HEK293 (cell line): ENCODE data around the gene PLB1.

Experiments used
- ATF2 ChIP-seq: fragments of 450-650 bp; formaldehyde crosslinking; IDR thresholded peaks from 2 replicates; pipeline ENCODE4 v1.5.1; 2016; ENCODE audit warnings: missing biosample characterization, missing genetic modification characterization, low read depth
- CTCF ChIP-seq: fragments of 450-650 bp; formaldehyde crosslinking; IDR thresholded peaks from 2 replicates; pipeline ENCODE4 v1.5.1; 2016; ENCODE audit warnings: missing biosample characterization, missing genetic modification characterization
- ELK4 ChIP-seq: IDR thresholded peaks from 2 replicates; pipeline ENCODE4 v1.6.1; 2011; ENCODE audit warnings: mild to moderate bottlenecking, low read depth, low read length, borderline replicate concordance
- KLF8 ChIP-seq: fragments of 450-650 bp; formaldehyde crosslinking; IDR thresholded peaks from 2 replicates; pipeline ENCODE4 v1.5.1; 2016; ENCODE audit warnings: missing biosample characterization, missing genetic modification characterization
- SETDB1 ChIP-seq: IDR thresholded peaks from one replicate; pipeline ENCODE4 v1.6.1; 2017; ENCODE audit warnings: mild to moderate bottlenecking, low read length, moderate library complexity, mixed read lengths; ENCODE audit not compliant: insufficient read length
- ZBTB11 ChIP-seq: fragments of 450-650 bp; formaldehyde crosslinking; conservative IDR thresholded peaks from 2 replicates; pipeline ENCODE4 v1.5.1; 2016; ENCODE audit warnings: low read depth, missing biosample characterization, missing genetic modification characterization
- ZNF114 ChIP-seq: fragments of 450-650 bp; formaldehyde crosslinking; IDR thresholded peaks from 2 replicates; pipeline ENCODE4 v1.5.0; 2017; ENCODE audit warnings: missing biosample characterization, missing genetic modification characterization
- ZNF121 ChIP-seq: fragments of 450-650 bp; formaldehyde crosslinking; IDR thresholded peaks from 2 replicates; pipeline ENCODE4 v1.5.1; 2016; ENCODE audit warnings: missing biosample characterization, missing genetic modification characterization
- ZNF26 ChIP-seq: fragments of 450-650 bp; formaldehyde crosslinking; IDR thresholded peaks from 2 replicates; pipeline ENCODE4 v1.5.1; 2016; ENCODE audit warnings: missing biosample characterization, missing genetic modification characterization
- ZNF274 ChIP-seq, 2 experiments: fragments of 200-500 bp in 1 of 2; fragments of 450-650 bp in 1 of 2; sonication (Bioruptor generic) in 1 of 2; formaldehyde crosslinking in 1 of 2; IDR thresholded peaks; 2 replicates each; pipeline versions ENCODE4 v1.5.1 to v1.6.1; 2014 to 2016; ENCODE audit warnings: borderline replicate concordance in 1 of 2, inconsistent platforms in 1 of 2, low read length in 1 of 2, missing biosample characterization in 1 of 2, missing genetic modification characterization in 1 of 2
- ZNF580 ChIP-seq: fragments of 450-650 bp; formaldehyde crosslinking; IDR thresholded peaks from 2 replicates; pipeline ENCODE4 v1.5.1; 2016; ENCODE audit warnings: missing biosample characterization, missing genetic modification characterization
- ZNF76 ChIP-seq: fragments of 450-650 bp; formaldehyde crosslinking; IDR thresholded peaks from 2 replicates; pipeline ENCODE4; 2016; ENCODE audit warnings: low read depth, missing biosample characterization, missing genetic modification characterization, borderline replicate concordance

- TF ChIP-seq CTCF (tag by site-specific recombination) (no peak), ZNF580 (tag by site-specific recombination) (no peak), ZNF76 (no peak), ZNF121 (tag by site-specific recombination) (no peak), ZNF114 (tag by site-specific recombination) (no peak), SETDB1 (no peak), ZNF26 (no peak), ZNF274 (IDR thresholded peaks at IDR 0.05; ENCODE audit: low read length) (no peak), ZNF274 (tag by site-specific recombination; IDR thresholded peaks at IDR 0.05; ENCODE audit: borderline replicate concordance) (no peak), ATF2 (tag by site-specific recombination) (no peak), KLF8 (tag by site-specific recombination) (no peak), ZBTB11 (no peak), ELK4 (no peak)
Measured at GRCh38 chr2:28626891-28627421, 131.1 kb downstream of the PLB1 start.
